Keratinocyte (primary cell): Measurements from ENCODE around the gene TIMP2. TPM values are rescaled to one million over a fixed set of nuclear protein-coding genes. Genes with fewer than 3 reads are reported as not detected.

Experiments used
- DNase-seq: peaks from one replicate; pipeline ENCODE4 v3.0.0-alpha.2; 2011; ENCODE audit warnings: low read depth, missing footprints, low spot score
- FAIRE-seq: peaks from 2 replicates; lab custom pipeline; 2011; peaks lifted over from hg19 to GRCh38; lab: Jason Lieb, UNC
- H2AFZ ChIP-seq: 2 replicates; pipeline ENCODE4 v1.6.0; 2012; ENCODE audit warnings: low read length, control low read depth, inconsistent platforms; ENCODE audit not compliant: control insufficient read depth
- H3K27ac ChIP-seq: 2 replicates; pipeline ENCODE4 v1.5.1; 2011; ENCODE audit warnings: low read length; ENCODE audit not compliant: control insufficient read depth, insufficient read depth
- H3K27me3 ChIP-seq: 3 replicates; pipeline ENCODE4 v1.6.0; 2011; ENCODE audit warnings: low read length; ENCODE audit not compliant: control insufficient read depth, insufficient read depth; ENCODE audit errors: extremely low read depth
- H3K36me3 ChIP-seq, 2 experiments: 2 replicates in 1 of 2; 3 replicates in 1 of 2; pipeline ENCODE4 v1.5.1; 2011; ENCODE audit warnings: low read length in 2 of 2, mild to moderate bottlenecking in 1 of 2; ENCODE audit not compliant: control insufficient read depth in 2 of 2, insufficient read depth in 2 of 2; ENCODE audit errors: extremely low read depth in 1 of 2
- H3K4me1 ChIP-seq: 3 replicates; pipeline ENCODE4 v1.5.1; 2011; ENCODE audit warnings: low read length; ENCODE audit not compliant: control insufficient read depth, insufficient read depth; ENCODE audit errors: extremely low read depth
- H3K4me2 ChIP-seq: 3 replicates; pipeline ENCODE4 v1.6.0; 2011; ENCODE audit warnings: low read depth, low read length; ENCODE audit not compliant: control insufficient read depth, insufficient read depth; ENCODE audit errors: extremely low read depth
- H3K4me3 ChIP-seq, 3 experiments: fragments of 200-600 bp in 1 of 3; sonication (generic) in 1 of 3; 2 replicates in 2 of 3; 3 replicates in 1 of 3; pipeline ENCODE4 v1.5.1; 2011 to 2016; ENCODE audit warnings: low read length in 3 of 3, mild to moderate bottlenecking in 3 of 3, control low read depth in 2 of 3, inconsistent platforms in 1 of 3, low read depth in 1 of 3, mixed read lengths in 1 of 3, mixed run types in 1 of 3, moderate library complexity in 1 of 3; ENCODE audit not compliant: control insufficient read depth in 2 of 3, insufficient read depth in 2 of 3; ENCODE audit errors: extremely low read depth in 1 of 3
- H3K79me2 ChIP-seq: 2 replicates; pipeline ENCODE4 v1.6.0; 2012; ENCODE audit warnings: low read length; ENCODE audit not compliant: control insufficient read depth, insufficient read depth
- H3K9ac ChIP-seq: 3 replicates; pipeline ENCODE4 v1.6.0; 2011; ENCODE audit warnings: low read length; ENCODE audit not compliant: control insufficient read depth, insufficient read depth; ENCODE audit errors: extremely low read depth
- H3K9me1 ChIP-seq: 3 replicates; pipeline ENCODE4 v1.6.0; 2011; ENCODE audit warnings: low read length; ENCODE audit not compliant: control insufficient read depth, insufficient read depth; ENCODE audit errors: extremely low read depth
- H3K9me3 ChIP-seq: 2 replicates; pipeline ENCODE4 v1.5.1; 2012; ENCODE audit warnings: low read depth, low read length; ENCODE audit not compliant: control insufficient read depth
- H4K20me1 ChIP-seq: 3 replicates; pipeline ENCODE4 v1.6.0; 2011; ENCODE audit warnings: low read length; ENCODE audit not compliant: control insufficient read depth, insufficient read depth; ENCODE audit errors: extremely low read depth
- CTCF ChIP-seq, 3 experiments: IDR thresholded peaks in 1 of 3; conservative IDR thresholded peaks in 1 of 3; optimal IDR thresholded peaks in 1 of 3; 2 replicates in 2 of 3; 3 replicates in 1 of 3; pipeline versions ENCODE3 to v1.5.1; 2011; ENCODE audit warnings: low read length in 3 of 3, mild to moderate bottlenecking in 3 of 3, moderate library complexity in 2 of 3, control low read depth in 1 of 3, inconsistent platforms in 1 of 3; ENCODE audit not compliant: insufficient read depth in 2 of 3; ENCODE audit errors: extremely low read depth in 1 of 3
- EZH2 ChIP-seq: IDR thresholded peaks from one replicate; pipeline ENCODE4 v1.6.1; 2012; ENCODE audit warnings: inconsistent platforms, mild to moderate bottlenecking, low read length, moderate library complexity
- dilution Hi-C: fragments of 300-500 bp; cut with MboI; formaldehyde crosslinking; loops from one replicate; pipeline ENCODE4 v1.7.0; 2020; ENCODE audit warnings: low sequenced_read_pairs; ENCODE audit not compliant: extremely low pct_ligation_motif_present
- polyA plus RNA-seq, 5 experiments: library from polyadenylated mRNA; depleted of rRNA in 3 of 5; stranded (reverse) in 3 of 5; stranded (forward) in 1 of 5; unstranded in 1 of 5; fragments of >200 nt; gene quantifications; 1 replicate in 1 of 5; 2 replicates in 3 of 5; 3 replicates in 1 of 5; pipeline versions ENCODE4 v1.2.1 to v1.2.3, GENCODE V29; 2011 to 2012; ENCODE audit warnings: missing spikeins in 2 of 5, low read depth in 1 of 5, low replicate concordance in 1 of 5

The TIMP2 gene
- polyA plus RNA-seq, 1 donor (not counting 4 experiments of a cell fraction or from before 2014, with no cell fraction given): 1.2 TPM

GRCh38 chr17:78804777-78805176 lies 120.4 kb downstream of the TIMP2 start:
- Histone ChIP-seq H3K4me3 (no peak overlapping the region), H3K27me3 (no peaks in the 10 kb centered on the region), H3K4me1 (peaks cover 5% of the 10 kb centered on the region), H3K27ac (no peak overlapping the region), H3K9me3 (no peaks in the 10 kb centered on the region), H3K79me2 (peaks cover 6% of the 10 kb centered on the region), H2AFZ (no peak overlapping the region), H3K36me3 (peaks cover 50 to 54% of the 10 kb centered on the region in 2 experiments), H3K9ac (no peak overlapping the region), H4K20me1 (no peaks in the 10 kb centered on the region), H3K4me2 (no peak overlapping the region), H3K9me1 (no peaks in the 10 kb centered on the region)
- TF ChIP-seq CTCF (optimal IDR thresholded peaks at IDR 0.05 in 1 of 3, IDR thresholded peaks at IDR 0.05 in 1 of 3, conservative IDR thresholded peaks at IDR 0.05 in 1 of 3; ENCODE audit: extremely low read depth in 1 of 3, insufficient read depth in 2 of 3, low read length in 3 of 3): no peak
- TF ChIP-seq EZH2: no peak
- DNase-seq: no peak
- FAIRE-seq: peak; percentile 32
- dilution Hi-C loops: no loop called here

GRCh38 chr17:78803186-78803845 lies 121.9 kb downstream of the TIMP2 start:
- FAIRE-seq: no peak

More at GRCh38 chr17:78803186-78803845, 121.9 kb downstream of the TIMP2 start:
- H3K36me3 ChIP-seq: peaks cover 50 to 59% of the 10 kb centered on the region in 2 experiments
- H3K27ac ChIP-seq: no peak overlapping the region
- H3K27me3 ChIP-seq: no peaks in the 10 kb centered on the region
- H3K4me2 ChIP-seq: no peak overlapping the region
- no peak for DNase-seq
- H3K4me3 ChIP-seq: no peak overlapping the region
- peaks cover 6% of the 10 kb centered on the region for H3K79me2 ChIP-seq
- H3K9ac ChIP-seq: no peak overlapping the region
- TF ChIP-seq CTCF (optimal IDR thresholded peaks at IDR 0.05 in 1 of 3, IDR thresholded peaks at IDR 0.05 in 1 of 3, conservative IDR thresholded peaks at IDR 0.05 in 1 of 3; ENCODE audit: extremely low read depth in 1 of 3, insufficient read depth in 2 of 3, low read length in 3 of 3): no peak
- no peak for TF ChIP-seq EZH2
- no peaks in the 10 kb centered on the region for H4K20me1 ChIP-seq
- H3K9me1 ChIP-seq: no peaks in the 10 kb centered on the region
- dilution Hi-C loops: no loop called here
- H3K9me3 ChIP-seq: no peaks in the 10 kb centered on the region
- peaks cover 5% of the 10 kb centered on the region for H3K4me1 ChIP-seq
- H2AFZ ChIP-seq: no peak overlapping the region

Other genes with a start within 250 kb of the TIMP2 start
- 27.7 to 28.3 TPM (median 28.2 TPM) in 3 replicates for gene CYTH1, start 143.1 kb downstream of the TIMP2 start, polyA plus RNA-seq
- 20.5 to 33.1 TPM (median 25.2 TPM) in 3 replicates for gene USP36, start 84.6 kb downstream of the TIMP2 start, polyA plus RNA-seq
- not detected in 3 replicates for gene CEP295NL, start 22.2 kb downstream of the TIMP2 start, polyA plus RNA-seq
- gene LGALS3BP, start 54.5 kb upstream of the TIMP2 start, polyA plus RNA-seq: 53.0 to 137 TPM (median 97.1 TPM) in 3 replicates
- 53.2 to 78.1 TPM (median 54.6 TPM) in 3 replicates for gene CANT1, start 84.4 kb upstream of the TIMP2 start, polyA plus RNA-seq
- 6.6 to 17.2 TPM (median 14.3 TPM) in 3 replicates for gene C1QTNF1, start 98.8 kb upstream of the TIMP2 start, polyA plus RNA-seq
- 6.0 to 9.1 TPM (median 6.6 TPM) in 3 replicates for gene ENGASE, start 149.4 kb upstream of the TIMP2 start, polyA plus RNA-seq